CD4-positive, alpha-beta T cell treated with Interleukin-6 for 4 hours (primary cell): ENCODE results near the gene PLA2G12B.
"Not testable (repeated sequence)": the region's sequence is repeated elsewhere in the genome, so short reads cannot be mapped to it uniquely, and the experiment has no call there.

Experiments used
- DNase-seq: peaks from one replicate; pipeline ENCODE4 v3.0.0-alpha.2; 2020; ENCODE audit warnings: mixed read lengths

The PLA2G12B gene, protein sequence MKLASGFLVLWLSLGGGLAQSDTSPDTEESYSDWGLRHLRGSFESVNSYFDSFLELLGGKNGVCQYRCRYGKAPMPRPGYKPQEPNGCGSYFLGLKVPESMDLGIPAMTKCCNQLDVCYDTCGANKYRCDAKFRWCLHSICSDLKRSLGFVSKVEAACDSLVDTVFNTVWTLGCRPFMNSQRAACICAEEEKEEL

DNA sequence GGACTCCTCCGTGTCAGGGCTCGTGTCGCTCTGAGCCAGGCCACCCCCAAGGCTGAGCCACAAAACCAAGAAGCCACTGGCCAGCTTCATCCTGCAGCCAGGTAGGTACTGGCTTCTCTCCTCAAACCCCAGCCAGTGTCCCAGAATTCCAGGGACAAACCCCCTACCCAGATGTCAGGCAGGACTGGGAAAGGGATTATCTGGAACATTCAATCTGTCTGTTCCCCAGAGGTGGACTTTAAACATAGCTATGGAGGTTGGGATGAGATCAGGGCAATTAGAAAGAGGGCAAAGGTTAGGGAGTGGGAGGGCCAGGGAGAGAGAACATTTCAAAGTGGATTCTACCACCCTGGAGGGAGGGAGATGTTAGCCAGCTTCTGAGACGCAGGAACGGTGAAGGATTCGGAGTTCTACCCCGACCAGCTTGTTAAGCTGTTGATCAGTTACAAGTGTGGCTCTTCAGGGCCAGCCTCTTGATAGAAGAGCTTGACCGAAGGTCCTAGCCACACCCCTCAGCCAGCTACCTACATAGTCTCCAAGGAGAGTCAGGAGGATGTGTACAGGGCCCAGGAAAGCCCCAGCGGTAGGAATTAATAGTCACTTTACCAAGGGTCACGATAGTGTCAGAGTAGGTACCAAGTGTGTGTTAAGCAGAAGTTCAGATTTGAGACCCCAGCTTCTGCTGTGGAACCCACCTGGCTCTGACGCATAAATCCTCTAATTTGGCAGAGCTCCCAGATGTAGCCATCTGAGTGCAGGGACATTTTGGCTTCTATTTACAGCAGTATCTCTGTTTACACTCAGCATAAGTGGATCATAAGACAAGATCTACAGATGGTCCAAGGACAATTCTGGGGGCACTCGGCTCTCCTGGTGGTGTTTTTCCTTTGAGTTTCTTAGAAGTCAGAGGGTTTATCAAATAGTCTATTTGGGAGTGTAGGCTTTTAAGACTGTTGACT, at the start of gene PLA2G12B:
Gene PLA2G12B (minus strand): TSS at position 211 of the 959 bp plus-strand sequence. CDS start 121 bp downstream, at position 90.
- DNase-seq, result no peak

DNA sequence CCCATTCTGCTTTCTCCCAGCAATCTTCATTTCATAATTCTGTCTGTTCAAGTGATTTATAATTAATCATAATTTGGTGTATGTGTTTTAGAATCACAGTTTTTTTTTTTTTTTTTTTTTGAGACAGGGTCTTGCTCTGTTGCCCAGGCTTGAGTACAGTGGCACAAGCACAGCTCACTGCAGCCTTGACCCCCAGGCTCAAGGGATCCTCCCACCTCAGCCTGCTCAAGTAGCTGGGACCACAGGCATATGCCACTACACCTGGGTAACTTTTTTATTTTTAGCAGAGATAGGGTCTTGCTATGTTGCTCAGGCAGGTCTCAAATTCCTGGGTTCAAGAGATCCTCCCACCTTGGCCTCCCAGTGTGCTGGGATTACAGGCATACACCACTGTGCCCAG, 49.2 kb upstream of the PLA2G12B start:
- no peak for DNase-seq

DNA sequence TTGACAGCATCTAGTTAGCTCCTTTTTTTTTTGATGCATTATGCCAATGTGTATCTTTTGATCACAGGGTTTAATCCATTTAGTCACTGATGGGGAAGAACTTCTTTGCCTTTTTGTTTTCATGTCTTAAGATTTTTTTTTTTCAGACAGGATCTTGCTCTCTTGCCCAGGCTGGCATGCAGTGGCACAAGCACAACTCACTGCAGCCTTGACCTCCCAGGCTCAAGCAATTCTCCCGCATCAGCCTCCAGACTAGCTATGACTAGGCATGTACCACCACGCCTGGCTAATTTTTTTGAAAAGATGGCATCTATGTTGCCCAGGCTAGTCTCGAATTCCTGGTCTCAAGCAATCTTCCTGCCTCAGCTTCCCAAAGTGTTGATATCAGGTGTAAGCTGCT, 46.4 kb upstream of the PLA2G12B start:
- DNase-seq, result no peak

- DNase-seq, result no peak
These were observed 42.5 kb upstream of the PLA2G12B start for GRCh38 chr10:72997099-72997498.

GRCh38 chr10:72995459-72995858, 40.9 kb upstream of the PLA2G12B start:
- DNase-seq, result not testable (repeated sequence)

DNA sequence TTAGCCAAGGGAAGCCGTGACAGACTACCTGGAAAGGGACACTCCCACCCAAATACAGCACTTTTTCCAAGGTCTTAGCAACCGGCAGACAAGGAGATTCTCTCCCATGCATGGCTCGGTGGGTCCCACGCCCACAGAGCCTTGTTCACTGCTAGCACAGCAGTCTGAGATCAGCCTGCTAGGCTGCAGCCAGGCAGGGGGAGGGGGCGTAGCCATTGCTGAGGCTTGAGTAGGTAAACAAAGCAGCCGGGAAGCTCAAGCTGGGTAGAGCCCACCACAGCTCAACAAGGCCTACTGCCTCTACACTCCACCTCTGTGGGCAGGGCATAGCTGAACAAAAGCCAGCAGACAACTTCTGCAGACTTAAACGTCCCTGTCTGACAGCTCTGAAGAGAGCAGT, 35.2 kb upstream of the PLA2G12B start:
- not testable (repeated sequence) for DNase-seq

- not testable (repeated sequence) for DNase-seq
These were observed 30.0 kb upstream of the PLA2G12B start for GRCh38 chr10:72984618-72985017.

DNA sequence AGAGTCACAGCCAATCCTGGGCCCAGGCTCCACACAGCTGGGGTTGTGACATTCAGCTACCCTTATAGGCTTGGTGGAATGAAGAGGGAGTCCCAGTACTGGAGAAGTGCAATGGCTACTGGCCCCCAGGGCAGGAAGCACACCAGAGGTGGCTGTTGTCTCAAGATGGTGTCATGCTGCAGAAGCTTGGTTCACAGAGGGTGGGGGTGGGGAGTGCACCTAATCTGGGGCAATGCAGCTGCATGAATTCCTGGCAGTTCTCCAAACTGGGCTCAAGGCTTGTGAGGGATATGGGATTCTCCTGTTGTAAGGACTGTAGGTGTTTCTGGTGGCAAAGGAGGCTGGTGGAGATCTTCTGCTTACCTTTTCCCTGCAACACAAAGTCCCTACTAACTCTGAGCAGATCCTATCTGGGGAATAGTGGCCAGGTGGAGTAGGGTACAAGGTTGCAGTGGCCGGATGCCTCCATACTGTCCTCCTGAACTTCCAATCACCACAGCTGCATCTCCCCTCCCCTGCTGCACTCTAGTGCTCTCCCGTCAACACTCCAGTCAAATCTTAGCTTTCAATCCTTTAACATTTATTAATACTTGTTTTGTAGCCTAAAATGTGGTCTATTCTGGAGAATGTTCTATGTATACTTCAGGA, 27.4 kb upstream of the PLA2G12B start:
- no peak for DNase-seq

DNA sequence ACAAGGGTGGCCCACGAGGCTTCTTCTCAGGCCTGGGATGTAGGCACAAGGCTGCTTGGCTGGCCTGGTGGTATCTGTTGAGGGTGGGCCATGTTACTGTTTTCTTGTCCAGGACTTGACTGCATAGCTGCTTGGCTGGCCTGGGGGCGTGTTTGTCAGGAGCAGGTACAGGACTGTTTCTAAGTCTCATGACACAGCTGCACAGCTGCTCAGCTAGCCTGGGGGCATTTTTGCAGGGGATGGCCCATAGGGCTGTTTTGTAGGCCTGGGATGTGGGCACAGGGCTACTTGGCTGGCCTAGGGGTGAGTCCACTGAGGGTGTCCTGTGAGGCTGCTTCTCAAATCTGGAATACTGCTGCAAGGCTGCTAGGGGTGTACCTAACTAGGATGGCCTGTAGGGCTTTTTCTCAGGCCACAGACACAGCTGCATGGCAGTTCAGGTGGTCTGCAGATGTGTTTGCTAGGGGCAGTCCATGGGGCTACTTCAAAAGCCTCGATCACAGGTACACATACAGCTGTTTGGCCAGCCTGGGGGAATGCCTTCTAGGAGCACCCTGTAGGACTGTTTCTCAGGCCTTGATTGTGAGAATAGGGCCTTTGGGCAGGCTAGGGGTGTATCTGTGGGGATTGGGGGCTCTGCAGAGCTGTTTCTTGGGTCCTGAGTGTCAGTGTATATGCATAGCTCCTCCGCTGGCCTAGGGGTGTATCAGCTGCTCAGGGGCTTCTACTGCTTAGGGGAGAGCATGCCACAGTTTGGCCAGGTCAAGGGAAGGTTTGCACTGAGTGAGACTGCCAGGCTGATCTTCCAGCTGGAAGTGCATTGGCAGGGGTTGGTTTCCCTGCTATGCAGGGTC, 26.6 kb upstream of the PLA2G12B start:
- no peak for DNase-seq

GRCh38 chr10:72980348-72980747, 25.7 kb upstream of the PLA2G12B start:
- DNase-seq, result no peak

- no peak for DNase-seq
These were observed 25.1 kb upstream of the PLA2G12B start for GRCh38 chr10:72979709-72980108.

DNA sequence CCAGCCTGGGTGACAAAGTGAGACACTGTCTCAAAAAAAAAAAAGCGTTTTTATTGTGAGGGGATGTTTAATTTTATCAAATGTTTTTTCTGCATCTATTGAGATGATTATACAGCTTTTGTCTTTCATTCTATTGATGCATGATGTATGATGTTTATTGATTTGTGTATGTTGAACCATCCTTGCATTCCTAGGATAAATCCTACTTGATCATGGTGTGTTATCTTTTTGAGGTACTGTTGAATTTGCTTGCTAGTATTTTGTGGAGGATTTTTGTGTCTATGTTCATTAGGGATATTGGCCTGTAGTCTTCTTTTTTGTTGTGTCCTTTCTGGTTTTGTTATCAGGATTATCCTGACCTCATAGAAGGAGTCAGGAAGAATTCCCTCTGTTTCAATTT, 22.3 kb upstream of the PLA2G12B start:
- DNase-seq, result no peak

GRCh38 chr10:72956001-72956400, 1.4 kb upstream of the PLA2G12B start:
- DNase-seq, result no peak

DNA sequence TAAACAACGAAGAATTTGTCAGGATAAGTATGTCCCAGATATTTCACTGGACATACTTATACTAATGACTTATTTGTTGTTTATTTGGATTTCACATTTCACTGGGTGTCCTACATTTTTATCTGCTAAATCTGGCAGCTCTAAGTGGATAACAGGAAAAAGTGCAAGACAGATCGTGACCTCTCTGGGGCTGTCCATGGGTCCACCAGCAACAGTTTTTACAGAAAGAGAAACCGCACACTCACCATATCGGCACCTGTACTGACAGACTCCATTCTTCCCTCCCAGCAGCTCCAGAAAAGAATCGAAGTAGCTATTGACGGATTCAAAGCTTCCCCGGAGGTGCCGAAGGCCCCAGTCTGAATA, 393 bp downstream of the PLA2G12B start:
- DNase-seq, result no peak

GRCh38 chr10:72953687-72954086, 919 bp downstream of the PLA2G12B start:
- no peak for DNase-seq

GRCh38 chr10:72952642-72953158, 1.9 kb downstream of the PLA2G12B start:
- no peak for DNase-seq

DNA sequence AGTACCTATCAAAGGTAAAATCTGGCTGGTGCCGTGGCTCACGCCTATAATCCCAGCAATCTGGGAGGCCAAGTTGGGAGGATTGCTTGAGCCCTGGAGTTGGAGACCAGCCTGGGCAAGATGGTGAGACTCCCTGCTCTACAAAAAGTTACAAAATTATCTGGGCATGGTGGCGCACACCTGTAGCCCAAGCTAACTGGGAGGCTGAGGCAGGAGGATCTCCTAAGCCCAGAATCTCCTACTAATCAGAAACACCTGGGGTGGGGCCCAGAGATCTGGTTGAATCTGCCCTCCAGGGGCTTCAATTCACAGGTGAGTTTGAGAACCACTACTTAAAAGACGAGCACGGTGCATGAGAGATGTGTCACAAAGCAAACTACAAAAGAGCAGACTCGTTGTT, 2.4 kb downstream of the PLA2G12B start:
- DNase-seq, result no peak

- DNase-seq, result no peak
These were observed 2.8 kb downstream of the PLA2G12B start for GRCh38 chr10:72951760-72952159.

GRCh38 chr10:72948762-72949161, 5.8 kb downstream of the PLA2G12B start:
- DNase-seq, result no peak

- DNase-seq, result no peak
These were observed 7.6 kb downstream of the PLA2G12B start for GRCh38 chr10:72946963-72947362.

GRCh38 chr10:72943498-72944234, 10.9 kb downstream of the PLA2G12B start:
- no peak for DNase-seq

DNA sequence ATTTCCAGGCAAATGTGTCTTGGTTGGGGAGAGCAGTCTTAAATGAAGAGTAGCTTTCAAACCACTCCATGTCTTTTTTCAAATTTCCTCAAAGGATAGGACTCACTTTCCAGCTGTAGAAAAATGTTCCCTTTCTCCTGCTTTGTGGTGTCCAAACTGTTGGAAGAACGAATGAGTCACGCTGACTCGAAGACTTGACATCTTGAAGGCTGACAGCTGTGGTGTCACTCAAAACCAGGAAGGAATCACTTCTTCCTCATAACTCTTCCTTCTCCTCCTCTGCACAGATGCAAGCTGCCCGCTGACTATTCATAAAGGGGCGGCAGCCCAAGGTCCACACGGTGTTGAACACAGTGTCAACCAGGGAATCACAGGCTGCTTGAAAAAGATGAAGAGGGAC, 19.2 kb downstream of the PLA2G12B start:
- DNase-seq, result no peak
